IMR-90 (cell line): ENCODE results near the gene CPOX. TPM values are rescaled to one million over a fixed set of nuclear protein-coding genes. Genes with fewer than 3 reads are reported as not detected.

Experiments used
- ATAC-seq: fragments of 200-7000 bp; cut with Tn5 transposase; 2 replicates; pipeline ENCODE4 v1.9.1; 2020; ENCODE audit warnings: low read depth, mild to moderate bottlenecking, moderate library complexity
- BruUV-seq: library from RNA; stranded (reverse); fragments of 400-500 nt; replicated peaks from 2 replicates; lab custom pipeline; 2021; lab: Mats Ljungman, UMichigan
- CTCF ChIA-PET: fragments of 300-600 bp; formaldehyde crosslinking; extraction: SDS; loops from one replicate; lab custom pipeline; 2021; ENCODE audit warnings: antibody characterized with exemption; lab: Yijun Ruan, JAX
- POLR2A ChIA-PET: fragments of 300-600 bp; sonication (Branson Sonifier 250); formaldehyde crosslinking; loops from one replicate; lab custom pipeline; 2022; ENCODE audit warnings: antibody characterized with exemption; ENCODE audit not compliant: unreplicated experiment; lab: Charles Lee
- DNase-seq: peaks from one replicate; pipeline ENCODE4 v3.0.0; 2013
- H2AFZ ChIP-seq: replicated peaks from 2 replicates; pipeline ENCODE3; 2013; ENCODE audit warnings: low read length, mild to moderate bottlenecking; ENCODE audit not compliant: poor library complexity
- H2AK5ac ChIP-seq: 2 replicates; pipeline ENCODE4 v1.6.1; 2013; ENCODE audit warnings: low read depth, low read length, inconsistent platforms
- H2AK9ac ChIP-seq: replicated peaks from 2 replicates; pipeline ENCODE3; 2013; ENCODE audit warnings: mild to moderate bottlenecking, low read depth, low read length, moderate library complexity; ENCODE audit not compliant: poor library complexity
- H2BK120ac ChIP-seq: 2 replicates; pipeline ENCODE4 v1.6.1; 2013; ENCODE audit warnings: low read depth, low read length, inconsistent platforms
- H2BK15ac ChIP-seq: 3 replicates; pipeline ENCODE4 v1.6.1; 2013; ENCODE audit warnings: low read depth, low read length, inconsistent platforms
- H2BK20ac ChIP-seq: 2 replicates; pipeline ENCODE4 v1.6.1; 2013; ENCODE audit warnings: low read depth, mild to moderate bottlenecking, inconsistent platforms, low read length, moderate library complexity
- H2BK5ac ChIP-seq: 2 replicates; pipeline ENCODE4 v1.6.1; 2013; ENCODE audit warnings: mild to moderate bottlenecking, low read depth, low read length, inconsistent platforms; ENCODE audit not compliant: poor library complexity, severe bottlenecking
- H3K14ac ChIP-seq: replicated peaks from 2 replicates; pipeline ENCODE4 v1.6.1; 2013; ENCODE audit warnings: low read depth, low read length, inconsistent platforms
- H3K18ac ChIP-seq: 2 replicates; pipeline ENCODE4 v1.6.1; 2013; ENCODE audit warnings: low read depth, low read length, control low read depth
- H3K23ac ChIP-seq: 2 replicates; pipeline ENCODE4 v1.6.1; 2013; ENCODE audit warnings: low read depth, low read length, inconsistent platforms
- H3K27ac ChIP-seq: 2 replicates; pipeline ENCODE4 v1.5.1; 2013; ENCODE audit warnings: mild to moderate bottlenecking, control low read depth, low read length; ENCODE audit not compliant: insufficient read depth
- H3K27me3 ChIP-seq: 2 replicates; pipeline ENCODE4 v1.6.1; 2013; ENCODE audit warnings: low read length; ENCODE audit not compliant: control insufficient read depth, insufficient read depth
- H3K36me3 ChIP-seq: 2 replicates; pipeline ENCODE4 v1.6.1; 2013; ENCODE audit warnings: low read length, mixed read lengths; ENCODE audit not compliant: control insufficient read depth, insufficient read depth
- H3K4ac ChIP-seq: 2 replicates; pipeline ENCODE4 v1.6.1; 2013; ENCODE audit warnings: low read depth, low read length, inconsistent platforms
- H3K4me1 ChIP-seq: 2 replicates; pipeline ENCODE4 v1.6.1; 2013; ENCODE audit warnings: low read length, mixed read lengths; ENCODE audit not compliant: control insufficient read depth, insufficient read depth
- H3K4me2 ChIP-seq: 2 replicates; pipeline ENCODE4 v1.6.1; 2013; ENCODE audit warnings: low read depth, mild to moderate bottlenecking, control low read depth, low read length, moderate library complexity
- H3K4me3 ChIP-seq: 2 replicates; pipeline ENCODE4 v1.5.1; 2013; ENCODE audit warnings: low read depth, mild to moderate bottlenecking, control low read depth, low read length, moderate library complexity; ENCODE audit not compliant: insufficient read depth
- H3K56ac ChIP-seq: 2 replicates; pipeline ENCODE4 v1.6.1; 2013; ENCODE audit warnings: low read length, inconsistent platforms; ENCODE audit not compliant: insufficient read depth; ENCODE audit errors: extremely low read depth
- H3K79me1 ChIP-seq, 2 experiments: 2 replicates each; pipeline ENCODE4 v1.6.1; 2013; ENCODE audit warnings: low read length in 2 of 2, inconsistent platforms in 1 of 2, low read depth in 1 of 2
- H3K9ac ChIP-seq: 2 replicates; pipeline ENCODE4 v1.6.1; 2013; ENCODE audit warnings: low read depth, low read length, control low read depth
- H3K9me1 ChIP-seq: 2 replicates; pipeline ENCODE4 v1.6.1; 2013; ENCODE audit warnings: low read length, inconsistent platforms; ENCODE audit not compliant: insufficient read depth
- H3K9me3 ChIP-seq: 2 replicates; pipeline ENCODE4 v1.6.1; 2013; ENCODE audit warnings: low read length; ENCODE audit not compliant: control insufficient read depth, insufficient read depth
- H4K20me1 ChIP-seq: 2 replicates; pipeline ENCODE4 v1.6.1; 2013; ENCODE audit warnings: low read length, inconsistent platforms; ENCODE audit not compliant: insufficient read depth
- H4K5ac ChIP-seq: 2 replicates; pipeline ENCODE4 v1.6.1; 2013; ENCODE audit warnings: mild to moderate bottlenecking, low read depth, low read length, control low read depth
- H4K8ac ChIP-seq, 2 experiments: 2 replicates each; pipeline ENCODE4 v1.6.1; 2013; ENCODE audit warnings: low read depth in 2 of 2, low read length in 2 of 2, control low read depth in 1 of 2, inconsistent platforms in 1 of 2
- H4K91ac ChIP-seq: 2 replicates; pipeline ENCODE4 v1.6.1; 2013; ENCODE audit warnings: low read depth, low read length, inconsistent platforms; ENCODE audit not compliant: insufficient read depth
- CEBPB ChIP-seq: IDR thresholded peaks from 2 replicates; pipeline ENCODE4 v1.6.1; 2012; ENCODE audit warnings: low read depth, low read length, improper control_type of control experiment
- POLR2A ChIP-seq: IDR thresholded peaks from 2 replicates; pipeline ENCODE4 v1.6.1; 2012; ENCODE audit warnings: mild to moderate bottlenecking, low read depth, low read length
- RAD21 ChIP-seq: IDR thresholded peaks from 2 replicates; pipeline ENCODE4 v1.6.1; 2012; ENCODE audit warnings: low read length, improper control_type of control experiment
- WGBS, 2 experiments: methylation state at CpG; one replicate each; pipeline versions ENCODE4 v1.1.5 to v1.1.7; 2013; ENCODE audit warnings: missing lambda C conversion rate in 2 of 2; ENCODE audit not compliant: insufficient read length in 1 of 2; ENCODE audit errors: extremely low coverage in 2 of 2; 5-methylcytosine and 5-hydroxymethylcytosine counted together
- dilution Hi-C: fragments of 300-500 bp; cut with HindIII; formaldehyde crosslinking; loops from one replicate; pipeline ENCODE4 v1.14.3; 2018; ENCODE audit warnings: low sequenced_read_pairs; ENCODE audit not compliant: unreplicated experiment
- in situ Hi-C: fragments of 300-500 bp; cut with MboI; formaldehyde crosslinking; loops from 3 replicates; pipeline ENCODE4 v1.14.3; 2019; ENCODE audit warnings: low sequenced_read_pairs, inconsistent platforms, mixed read lengths
- intact Hi-C: fragments of 100-400 bp; cut with micrococcal nuclease; formaldehyde crosslinking; loops from 2 replicates; pipeline ENCODE4 v1.10.0; 2022
- polyA plus RNA-seq, 3 experiments: library from polyadenylated mRNA; depleted of rRNA; stranded (reverse); fragments of >200 nt; gene quantifications; 2 replicates each; pipeline ENCODE4 v1.2.3, GENCODE V29; 2012; ENCODE audit warnings: low replicate concordance in 1 of 3
- total RNA-seq: library from RNA; depleted of rRNA; stranded (reverse); fragments of >200 nt; gene quantifications from 2 replicates; pipeline ENCODE4 v1.2.3, GENCODE V29; 2012

The CPOX gene
- total and polyA plus RNA-seq, 2 of the 4 experiments (the other 2 are of a cell fraction): 14.5 to 19.4 TPM

DNA sequence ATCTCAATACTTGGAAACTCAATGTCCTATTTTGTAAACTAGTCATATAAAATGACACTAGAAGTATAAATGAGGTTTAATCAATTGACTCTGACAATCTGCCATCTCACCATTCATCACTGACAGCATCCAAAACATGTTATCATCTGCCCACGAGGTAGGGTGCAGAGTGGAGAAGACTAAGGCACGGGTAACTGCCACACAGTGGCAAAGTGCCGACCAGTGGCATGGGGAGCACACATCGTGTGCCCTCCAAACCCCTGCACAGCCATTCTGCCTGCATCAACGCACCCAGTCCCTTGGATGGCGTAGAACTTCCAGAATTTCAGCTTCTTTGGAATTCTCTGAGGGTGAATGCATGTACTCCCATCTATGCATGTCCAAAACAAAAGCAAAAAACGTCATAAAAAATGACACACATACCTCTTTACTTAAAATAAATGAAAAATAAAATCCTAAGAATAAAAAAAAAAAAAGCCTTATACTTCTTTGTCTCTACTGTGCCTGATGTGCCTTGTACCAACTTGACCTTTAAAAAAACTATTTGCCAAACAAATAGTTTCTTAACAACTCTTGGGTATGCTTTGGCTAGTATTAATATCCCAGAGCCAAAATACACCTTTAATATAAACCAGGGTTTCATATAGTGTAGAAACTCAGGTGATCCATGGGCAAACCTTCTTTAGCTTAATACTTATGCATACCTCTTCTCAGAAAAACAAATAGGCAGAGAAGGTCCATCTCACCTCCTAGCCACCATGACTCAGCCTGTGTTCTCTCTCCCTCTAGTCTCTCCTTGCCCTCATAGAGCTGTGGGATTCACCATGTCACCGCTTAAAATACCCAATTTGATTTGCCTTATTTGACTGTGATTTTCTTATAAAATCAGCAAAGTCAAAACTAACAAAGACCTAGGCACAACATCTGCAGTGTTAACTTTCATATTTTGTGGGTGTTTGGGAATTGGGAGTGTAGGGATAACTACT is 12.7 kb downstream of the CPOX start:
- Histone ChIP-seq H4K20me1 (no peaks in the 10 kb centered on the region), H2AK9ac (peak overlapping the region; percentile 61), H3K36me3 (peaks cover 17% of the 10 kb centered on the region), H3K9me3 (no peaks in the 10 kb centered on the region), H3K9me1 (0 out of 2 replicates have a peak, but pooled peaks cover 2% of the 10 kb centered on the region), H3K4ac (no peak overlapping the region), H4K91ac (no peak overlapping the region), H3K56ac (no peak overlapping the region), H4K8ac (no peak overlapping the region), H3K18ac (no peak overlapping the region), H3K9ac (no peak overlapping the region), H3K79me1 (peaks cover 8 to 9% of the 10 kb centered on the region in 2 experiments; a peak in 3 of 4 replicates), H3K27me3 (no peaks in the 10 kb centered on the region), H2BK20ac (no peak overlapping the region), H3K4me3 (no peak overlapping the region), H3K4me2 (no peak overlapping the region), H2BK5ac (no peak overlapping the region), H2AFZ (no peak overlapping the region), H3K14ac (no peak overlapping the region), H4K5ac (no peak overlapping the region), H2BK15ac (no peak overlapping the region), H3K27ac (no peak overlapping the region), H3K23ac (no peak overlapping the region), H3K4me1 (no peaks in the 10 kb centered on the region; the same call in 1 of the 2 replicates), H2AK5ac (no peak overlapping the region), H2BK120ac (no peak overlapping the region)
- DNase-seq (no peak), ATAC-seq (no peak)
- CTCF ChIA-PET: no interaction called here
- dilution Hi-C loops: no loop called here
- intact Hi-C loops: no loop called here
- POLR2A ChIA-PET: no interaction called here
- TF ChIP-seq POLR2A (no peak), CEBPB (no peak), RAD21 (no peak)
- WGBS, 2 experiments: 100% methylated on average over 3 of the region's 8 CpGs; no CpG with 5 or more reads in 1 of the 2 experiments
- in situ Hi-C loops: loop anchor here (25.0 kb wide), 1 partner anchor 768 kb away; the partner anchor contains the start of gene CRYBG3
- BruUV-seq: TSS peak; percentile 75
